GM18511 (cell line): ENCODE measurements around the gene SOX1.

Experiments used
- ATAC-seq: cut with Tn5 transposase; IDR thresholded peaks from one replicate; pipeline ENCODE4 v1.9.1; 2021; ENCODE audit warnings: mild to moderate bottlenecking, moderate library complexity; ENCODE audit not compliant: unreplicated experiment

Gene SOX1

GRCh38 chr13:112067116-112067741 lies at the start of gene SOX1:
TSS of gene SOX1 (plus strand) at chr13:112067149. CDS start at chr13:112067659, 510 bp downstream.
- no peak for ATAC-seq

DNA sequence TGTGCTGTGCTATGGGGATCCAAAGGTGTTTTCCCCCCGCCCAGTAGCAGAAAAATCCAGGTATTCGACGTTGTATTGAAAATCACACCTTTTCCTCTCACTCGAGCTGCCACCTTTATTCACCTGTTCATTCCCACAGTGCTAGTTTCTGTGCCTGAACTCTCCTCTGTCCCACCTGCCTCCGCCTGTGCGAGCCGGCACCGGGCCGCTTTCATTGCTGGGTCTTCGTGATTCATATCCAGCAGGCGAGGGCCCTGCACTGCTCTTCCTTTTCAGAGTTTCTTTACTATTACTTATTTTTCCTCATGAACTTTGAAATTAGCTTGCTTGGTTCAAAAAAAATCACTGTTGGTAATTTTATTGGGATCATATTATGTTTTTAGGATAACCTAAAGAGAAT lies 42.4 kb upstream of the SOX1 start:
- no peak for ATAC-seq

GRCh38 chr13:112027250-112027649 lies 39.7 kb upstream of the SOX1 start:
- ATAC-seq = no peak

DNA sequence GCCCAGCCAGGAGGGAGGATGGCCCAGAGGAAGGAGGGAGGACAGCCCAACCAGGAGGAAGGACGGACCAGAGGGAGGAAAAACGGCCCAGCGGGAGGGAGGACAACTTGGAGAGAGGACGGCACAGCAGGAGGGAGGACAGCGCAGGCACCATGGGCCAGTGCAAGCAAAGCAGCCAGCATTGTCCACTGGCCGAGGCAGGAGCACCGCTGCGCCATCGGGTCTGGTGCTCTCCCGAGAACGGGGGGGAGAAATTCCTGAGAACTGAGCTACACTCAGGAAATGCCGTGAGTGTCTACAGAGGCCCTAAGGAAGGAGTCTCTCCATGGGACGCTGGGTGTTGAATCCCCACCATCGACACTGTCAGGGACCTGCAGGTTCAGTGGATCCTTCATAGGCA lies 38.5 kb upstream of the SOX1 start:
- no peak for ATAC-seq

DNA sequence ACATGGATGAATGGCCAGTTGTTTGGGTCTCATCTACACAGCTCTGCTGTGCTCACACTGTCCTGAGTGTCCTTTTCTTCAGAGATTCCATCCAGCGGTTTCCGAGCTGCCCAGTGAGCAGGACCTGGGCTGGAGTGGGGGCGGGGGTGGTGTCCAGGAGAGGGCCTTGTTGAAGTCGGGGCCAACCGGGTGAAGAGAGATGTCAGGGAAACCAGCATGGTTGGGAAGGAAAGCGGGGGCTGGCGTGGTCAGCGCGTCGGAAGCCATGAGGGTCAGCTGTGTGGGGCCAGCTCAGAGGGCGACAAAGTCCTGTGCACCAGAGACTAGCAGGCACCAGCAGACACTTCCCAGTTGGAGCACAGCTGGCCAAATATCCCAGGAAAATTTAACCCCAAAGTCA lies 37.8 kb upstream of the SOX1 start:
- no peak for ATAC-seq

- no peak for ATAC-seq
Observed at GRCh38 chr13:112032186-112032993, 34.6 kb upstream of the SOX1 start.

GRCh38 chr13:112034231-112034630 lies 32.7 kb upstream of the SOX1 start:
- ATAC-seq = no peak

- no peak for ATAC-seq
Observed at GRCh38 chr13:112034846-112035245, 32.1 kb upstream of the SOX1 start.

- ATAC-seq = no peak
Observed at GRCh38 chr13:112042496-112042895, 24.5 kb upstream of the SOX1 start.

DNA sequence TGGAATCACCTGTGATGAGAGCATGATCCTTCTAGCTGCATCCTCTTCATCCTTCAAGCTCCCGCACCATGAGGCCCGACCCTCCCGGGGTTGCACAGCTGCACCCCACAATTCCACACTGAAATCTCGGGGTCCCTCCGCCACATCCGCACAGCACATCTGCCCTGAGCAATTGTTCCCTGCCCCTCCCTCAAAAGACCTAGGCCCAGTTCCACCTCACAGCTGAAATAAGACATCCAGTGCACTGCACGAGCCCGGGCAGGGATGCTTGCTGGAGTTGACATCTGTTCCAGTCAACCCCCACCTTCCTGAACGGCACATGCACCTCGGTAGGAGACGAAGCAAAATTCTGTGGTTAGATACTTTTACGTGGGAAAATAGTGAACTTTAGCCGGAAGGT lies 14.7 kb upstream of the SOX1 start:
- no peak for ATAC-seq

- no peak for ATAC-seq
Observed at GRCh38 chr13:112053167-112053743, 13.7 kb upstream of the SOX1 start.

DNA sequence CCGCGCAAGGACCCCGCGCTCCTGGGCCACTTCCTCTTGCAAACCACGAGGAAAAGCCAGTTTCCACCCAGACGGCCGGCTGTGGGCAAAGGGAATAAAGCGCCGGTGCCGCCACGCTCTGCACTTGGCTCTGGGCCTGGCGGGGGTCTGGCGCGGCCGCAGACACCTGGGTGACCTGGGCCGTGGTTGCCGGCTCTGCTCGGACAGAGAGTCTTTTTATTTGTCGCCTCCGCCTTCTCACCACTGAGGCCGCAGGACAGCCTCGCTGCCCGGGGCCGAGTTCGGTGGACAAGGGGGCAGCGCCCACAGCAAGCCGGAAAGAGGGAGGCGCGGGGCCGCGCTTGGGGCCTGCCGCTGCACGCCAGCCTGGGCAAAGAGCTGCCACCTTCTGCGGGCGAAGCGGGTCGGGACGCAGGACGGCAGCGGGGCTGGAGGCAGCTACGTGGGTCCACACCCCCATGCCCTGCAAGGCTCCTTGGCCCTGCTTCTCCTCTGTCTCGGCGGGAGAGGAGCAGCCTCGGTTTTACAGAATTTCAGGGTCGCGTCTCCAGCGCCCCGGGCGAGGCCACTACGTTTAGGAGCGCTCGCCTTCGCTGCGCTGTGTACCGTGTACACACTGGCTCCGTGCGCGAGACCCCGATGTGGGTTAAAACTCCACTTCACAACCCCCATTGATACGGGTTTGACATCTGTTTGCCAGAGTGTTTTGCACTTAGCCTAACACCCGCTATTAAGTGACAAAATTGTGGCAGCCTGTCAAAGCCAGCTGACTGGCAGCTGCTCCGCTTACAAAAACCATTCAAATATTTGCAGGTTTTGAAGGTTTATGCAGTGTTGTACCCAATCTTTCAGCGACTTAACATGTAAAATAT lies 13.0 kb upstream of the SOX1 start:
- ATAC-seq = no peak

DNA sequence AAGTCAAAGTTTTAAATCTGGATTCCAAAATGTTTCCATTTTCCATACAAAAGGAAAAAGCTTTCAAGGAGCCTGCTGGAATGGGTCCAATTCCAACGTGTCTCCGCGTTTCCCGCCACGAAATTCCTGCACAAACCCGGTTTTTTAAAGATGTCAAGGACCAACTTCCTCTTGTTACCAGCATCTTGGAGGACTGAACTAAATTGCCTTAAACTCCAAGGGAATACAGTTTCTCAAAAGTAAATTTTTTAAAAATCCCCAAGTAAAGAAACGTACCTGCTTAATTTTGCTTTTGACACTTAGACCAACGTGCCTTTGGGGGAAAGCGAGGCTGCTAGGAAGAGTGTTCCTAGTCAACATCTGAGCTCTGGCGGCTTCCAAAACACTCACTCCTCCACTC lies 12.3 kb upstream of the SOX1 start:
- no peak for ATAC-seq

GRCh38 chr13:112055036-112055914 lies 11.7 kb upstream of the SOX1 start:
- no peak for ATAC-seq

- no peak for ATAC-seq
Observed at GRCh38 chr13:112055915-112056269, 11.1 kb upstream of the SOX1 start.

- no peak for ATAC-seq
Observed at GRCh38 chr13:112056284-112056727, 10.6 kb upstream of the SOX1 start.

DNA sequence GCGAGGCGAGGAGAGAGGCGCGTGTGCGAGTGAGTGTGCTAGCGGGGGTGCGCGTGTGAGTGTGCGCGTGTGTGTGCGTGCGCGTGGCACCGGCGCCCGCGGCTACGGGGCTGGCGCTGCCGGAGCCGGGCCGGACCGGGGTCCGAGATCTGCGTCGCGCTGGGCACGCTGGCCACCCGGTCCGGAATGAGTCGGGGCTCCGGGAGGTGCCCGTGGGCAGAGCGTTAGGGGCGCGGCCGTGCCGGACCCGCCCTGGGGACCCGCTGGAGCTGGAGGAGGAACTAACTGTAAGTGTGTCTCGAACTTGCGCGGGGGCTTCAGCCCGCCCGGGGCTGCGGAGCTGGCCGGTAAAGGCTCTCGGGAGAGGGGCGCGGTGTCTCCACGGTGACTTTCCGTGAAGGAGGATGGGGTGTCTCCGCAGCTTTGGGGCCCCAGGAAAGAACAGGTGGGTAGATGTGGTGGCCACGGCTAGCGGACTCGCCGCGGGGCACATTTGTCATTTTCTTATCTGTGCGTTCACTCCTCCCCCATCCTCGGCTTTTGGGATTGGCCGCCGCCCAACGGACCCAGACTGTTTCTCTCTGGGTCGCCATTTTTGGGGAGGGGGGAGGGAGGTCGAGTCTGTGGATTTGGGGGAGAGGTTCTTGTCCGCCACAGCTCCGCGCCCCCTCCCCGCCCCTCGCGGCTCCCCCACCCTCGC lies 10.1 kb upstream of the SOX1 start:
- ATAC-seq = no peak

DNA sequence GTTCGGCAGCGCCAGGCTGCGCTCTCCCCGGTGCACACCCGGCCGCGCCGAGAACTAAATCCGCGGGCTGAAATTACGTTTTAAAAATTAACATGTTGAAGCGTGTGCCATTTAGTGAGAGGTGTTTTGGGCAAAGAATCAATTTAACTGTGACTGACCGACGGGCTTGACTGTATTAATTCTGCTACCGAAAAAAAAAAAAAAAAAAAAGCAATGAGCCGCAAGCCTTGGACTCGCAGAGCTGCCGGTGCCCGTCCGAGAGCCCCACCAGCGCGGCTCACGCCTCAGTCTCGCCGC lies 9.6 kb upstream of the SOX1 start:
- no peak for ATAC-seq

DNA sequence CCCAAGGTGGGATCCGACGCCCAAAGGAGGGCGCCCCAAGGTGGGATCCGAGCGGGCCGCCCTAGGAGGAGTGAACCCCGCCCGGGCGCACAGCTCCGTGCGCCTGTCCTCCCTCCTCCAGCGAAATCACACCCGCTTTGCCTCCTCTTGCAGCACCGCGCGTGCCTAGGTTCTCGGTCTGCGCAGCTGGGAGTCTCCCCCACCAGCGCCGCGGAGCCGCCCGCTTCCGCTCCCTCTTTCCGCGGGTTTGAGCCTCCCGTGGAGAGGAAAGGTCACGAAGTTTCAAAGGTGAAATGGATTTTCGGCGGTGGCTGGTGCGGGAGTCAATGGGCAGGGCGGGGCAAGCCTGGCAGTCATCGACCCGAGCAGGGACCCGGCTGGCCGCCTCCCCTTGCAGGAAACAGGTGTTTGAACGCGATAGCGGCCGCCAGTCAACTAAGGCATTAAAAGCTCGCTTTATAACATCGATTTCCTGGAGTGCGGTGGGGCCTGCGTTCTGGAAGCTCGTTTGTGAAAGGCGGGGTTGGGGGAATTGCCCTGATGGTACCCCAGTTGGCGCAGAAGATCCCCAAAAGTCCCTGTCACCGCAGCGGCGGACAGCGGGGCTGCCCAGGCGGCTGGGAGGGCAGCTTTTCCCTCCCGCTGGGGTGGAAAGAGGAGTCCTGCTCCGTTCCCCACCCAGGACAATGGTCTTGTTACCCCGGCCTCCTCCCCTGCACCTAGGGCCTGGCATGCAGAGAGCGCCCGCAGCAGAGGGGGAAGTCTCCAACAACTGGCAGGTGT lies 9.0 kb upstream of the SOX1 start:
- ATAC-seq = no peak
